A549 (cell line): ENCODE data around the gene COX14.

Source experiments
- EP300 ChIP-seq, 2 experiments: fragments of >200 bp; sonication (Bioruptor Twin); formaldehyde crosslinking; IDR thresholded peaks; 2 replicates in 1 of 2; 3 replicates in 1 of 2; pipeline ENCODE4 v1.6.1; 2016 to 2017
- HDAC2 ChIP-seq: fragments of 200-600 bp; sonication (generic); IDR thresholded peaks from 2 replicates; pipeline ENCODE4 v1.6.1; 2016
- HOXA7 ChIP-seq: fragments of 250-450 bp; sonication (Bioruptor Pico); IDR thresholded peaks from 2 replicates; pipeline ENCODE4 v1.5.0; 2020; ENCODE audit warnings: mild to moderate bottlenecking, moderate library complexity
- KDM1A ChIP-seq: fragments of 200-600 bp; sonication (generic); IDR thresholded peaks from 2 replicates; pipeline ENCODE4 v1.6.1; 2016; ENCODE audit warnings: low read depth, mild to moderate bottlenecking
- POLR2A ChIP-seq: IDR thresholded peaks from 2 replicates; pipeline ENCODE4 v1.6.1; 2012; ENCODE audit warnings: mild to moderate bottlenecking, low read length
- SMC3 ChIP-seq: fragments of >200 bp; sonication (Bioruptor Twin); formaldehyde crosslinking; IDR thresholded peaks from 3 replicates; pipeline ENCODE4 v1.6.1; 2018; ENCODE audit warnings: inconsistent platforms
- SREBF2 ChIP-seq: fragments of 450-650 bp; IDR thresholded peaks from 2 replicates; pipeline ENCODE4 v1.6.1; 2014; ENCODE audit warnings: mild to moderate bottlenecking, moderate library complexity
- ZC3H11A ChIP-seq: fragments of 450-650 bp; IDR thresholded peaks from 2 replicates; pipeline ENCODE4 v1.6.1; 2014; ENCODE audit warnings: antibody characterized with exemption, mild to moderate bottlenecking
- TF ChIP-seq, protein P1 (sequence below): fragments of 150-350 bp; IDR thresholded peaks from 2 replicates; pipeline ENCODE4 v1.6.1; 2014; ENCODE audit warnings: low read depth, mild to moderate bottlenecking, low read length
- TF ChIP-seq, protein P2 (sequence below): fragments of 200-600 bp; sonication (generic); IDR thresholded peaks from 2 replicates; pipeline ENCODE4 v1.6.1; 2016; ENCODE audit warnings: antibody characterized with exemption, mild to moderate bottlenecking, moderate library complexity
- TF ChIP-seq, protein P3 (sequence below): fragments of >200 bp; sonication (Bioruptor Twin); formaldehyde crosslinking; IDR thresholded peaks from 3 replicates; pipeline ENCODE4 v1.6.1; 2016
- TF ChIP-seq, protein P4 (sequence below): fragments of >200 bp; sonication (Bioruptor Twin); formaldehyde crosslinking; IDR thresholded peaks from 3 replicates; pipeline ENCODE4 v1.5.1; 2016

DNA sequence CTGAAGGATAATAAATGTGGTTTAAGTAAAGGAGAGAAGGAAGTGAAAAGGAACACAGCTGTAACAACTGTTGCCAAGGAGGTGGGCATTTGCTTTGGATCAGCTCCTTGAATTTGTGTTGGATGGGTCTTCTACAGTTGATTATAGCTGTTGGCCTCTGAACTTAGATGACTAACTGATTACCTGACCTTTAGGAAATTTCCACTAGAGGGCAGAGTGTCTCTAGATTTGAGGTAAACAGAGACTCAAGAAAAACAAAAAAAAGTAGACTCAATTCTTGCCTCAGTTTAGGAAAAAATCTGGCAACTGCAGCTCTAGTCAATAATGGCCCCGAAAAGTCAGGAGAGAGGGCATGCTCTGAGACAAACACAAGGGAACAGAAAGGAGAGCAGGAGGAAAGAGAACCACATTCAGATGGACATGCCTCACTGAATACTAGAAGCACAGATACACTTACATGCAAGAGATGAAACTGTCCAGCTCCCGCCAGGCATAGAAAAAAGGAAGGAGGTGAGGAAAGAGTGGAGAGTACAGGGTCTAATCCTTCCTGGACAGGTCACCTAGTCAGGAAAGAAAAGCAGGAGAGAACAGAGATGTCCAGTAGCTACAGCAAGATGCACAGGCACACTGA is 20.6 kb downstream of the COX14 start:
- TF ChIP-seq POLR2A, result no peak
- TF ChIP-seq, protein P1, sequence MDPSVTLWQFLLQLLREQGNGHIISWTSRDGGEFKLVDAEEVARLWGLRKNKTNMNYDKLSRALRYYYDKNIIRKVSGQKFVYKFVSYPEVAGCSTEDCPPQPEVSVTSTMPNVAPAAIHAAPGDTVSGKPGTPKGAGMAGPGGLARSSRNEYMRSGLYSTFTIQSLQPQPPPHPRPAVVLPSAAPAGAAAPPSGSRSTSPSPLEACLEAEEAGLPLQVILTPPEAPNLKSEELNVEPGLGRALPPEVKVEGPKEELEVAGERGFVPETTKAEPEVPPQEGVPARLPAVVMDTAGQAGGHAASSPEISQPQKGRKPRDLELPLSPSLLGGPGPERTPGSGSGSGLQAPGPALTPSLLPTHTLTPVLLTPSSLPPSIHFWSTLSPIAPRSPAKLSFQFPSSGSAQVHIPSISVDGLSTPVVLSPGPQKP, result no peak
- TF ChIP-seq, protein P2, sequence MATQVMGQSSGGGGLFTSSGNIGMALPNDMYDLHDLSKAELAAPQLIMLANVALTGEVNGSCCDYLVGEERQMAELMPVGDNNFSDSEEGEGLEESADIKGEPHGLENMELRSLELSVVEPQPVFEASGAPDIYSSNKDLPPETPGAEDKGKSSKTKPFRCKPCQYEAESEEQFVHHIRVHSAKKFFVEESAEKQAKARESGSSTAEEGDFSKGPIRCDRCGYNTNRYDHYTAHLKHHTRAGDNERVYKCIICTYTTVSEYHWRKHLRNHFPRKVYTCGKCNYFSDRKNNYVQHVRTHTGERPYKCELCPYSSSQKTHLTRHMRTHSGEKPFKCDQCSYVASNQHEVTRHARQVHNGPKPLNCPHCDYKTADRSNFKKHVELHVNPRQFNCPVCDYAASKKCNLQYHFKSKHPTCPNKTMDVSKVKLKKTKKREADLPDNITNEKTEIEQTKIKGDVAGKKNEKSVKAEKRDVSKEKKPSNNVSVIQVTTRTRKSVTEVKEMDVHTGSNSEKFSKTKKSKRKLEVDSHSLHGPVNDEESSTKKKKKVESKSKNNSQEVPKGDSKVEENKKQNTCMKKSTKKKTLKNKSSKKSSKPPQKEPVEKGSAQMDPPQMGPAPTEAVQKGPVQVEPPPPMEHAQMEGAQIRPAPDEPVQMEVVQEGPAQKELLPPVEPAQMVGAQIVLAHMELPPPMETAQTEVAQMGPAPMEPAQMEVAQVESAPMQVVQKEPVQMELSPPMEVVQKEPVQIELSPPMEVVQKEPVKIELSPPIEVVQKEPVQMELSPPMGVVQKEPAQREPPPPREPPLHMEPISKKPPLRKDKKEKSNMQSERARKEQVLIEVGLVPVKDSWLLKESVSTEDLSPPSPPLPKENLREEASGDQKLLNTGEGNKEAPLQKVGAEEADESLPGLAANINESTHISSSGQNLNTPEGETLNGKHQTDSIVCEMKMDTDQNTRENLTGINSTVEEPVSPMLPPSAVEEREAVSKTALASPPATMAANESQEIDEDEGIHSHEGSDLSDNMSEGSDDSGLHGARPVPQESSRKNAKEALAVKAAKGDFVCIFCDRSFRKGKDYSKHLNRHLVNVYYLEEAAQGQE, result no peak
- no peak for TF ChIP-seq SREBF2
- TF ChIP-seq HDAC2, result no peak
- TF ChIP-seq KDM1A, result no peak
- TF ChIP-seq, protein P3, sequence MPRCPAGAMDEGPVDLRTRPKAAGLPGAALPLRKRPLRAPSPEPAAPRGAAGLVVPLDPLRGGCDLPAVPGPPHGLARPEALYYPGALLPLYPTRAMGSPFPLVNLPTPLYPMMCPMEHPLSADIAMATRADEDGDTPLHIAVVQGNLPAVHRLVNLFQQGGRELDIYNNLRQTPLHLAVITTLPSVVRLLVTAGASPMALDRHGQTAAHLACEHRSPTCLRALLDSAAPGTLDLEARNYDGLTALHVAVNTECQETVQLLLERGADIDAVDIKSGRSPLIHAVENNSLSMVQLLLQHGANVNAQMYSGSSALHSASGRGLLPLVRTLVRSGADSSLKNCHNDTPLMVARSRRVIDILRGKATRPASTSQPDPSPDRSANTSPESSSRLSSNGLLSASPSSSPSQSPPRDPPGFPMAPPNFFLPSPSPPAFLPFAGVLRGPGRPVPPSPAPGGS, result no peak
- TF ChIP-seq, protein P4, sequence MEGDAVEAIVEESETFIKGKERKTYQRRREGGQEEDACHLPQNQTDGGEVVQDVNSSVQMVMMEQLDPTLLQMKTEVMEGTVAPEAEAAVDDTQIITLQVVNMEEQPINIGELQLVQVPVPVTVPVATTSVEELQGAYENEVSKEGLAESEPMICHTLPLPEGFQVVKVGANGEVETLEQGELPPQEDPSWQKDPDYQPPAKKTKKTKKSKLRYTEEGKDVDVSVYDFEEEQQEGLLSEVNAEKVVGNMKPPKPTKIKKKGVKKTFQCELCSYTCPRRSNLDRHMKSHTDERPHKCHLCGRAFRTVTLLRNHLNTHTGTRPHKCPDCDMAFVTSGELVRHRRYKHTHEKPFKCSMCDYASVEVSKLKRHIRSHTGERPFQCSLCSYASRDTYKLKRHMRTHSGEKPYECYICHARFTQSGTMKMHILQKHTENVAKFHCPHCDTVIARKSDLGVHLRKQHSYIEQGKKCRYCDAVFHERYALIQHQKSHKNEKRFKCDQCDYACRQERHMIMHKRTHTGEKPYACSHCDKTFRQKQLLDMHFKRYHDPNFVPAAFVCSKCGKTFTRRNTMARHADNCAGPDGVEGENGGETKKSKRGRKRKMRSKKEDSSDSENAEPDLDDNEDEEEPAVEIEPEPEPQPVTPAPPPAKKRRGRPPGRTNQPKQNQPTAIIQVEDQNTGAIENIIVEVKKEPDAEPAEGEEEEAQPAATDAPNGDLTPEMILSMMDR, result no peak
- TF ChIP-seq EP300 (IDR thresholded peaks at IDR 0.05), result no peak
- TF ChIP-seq SMC3, result no peak
- no peak for TF ChIP-seq HOXA7 (CRISPR knock-in tag)
- no peak for TF ChIP-seq ZC3H11A
